IMR-90 (cell line): ENCODE measurements around the gene ZMAT2. TPM values are rescaled to one million over a fixed set of nuclear protein-coding genes. Genes with fewer than 3 reads are reported as not detected.

Source experiments
- ATAC-seq: fragments of 200-7000 bp; cut with Tn5 transposase; 2 replicates; pipeline ENCODE4 v1.9.1; 2020; ENCODE audit warnings: low read depth, mild to moderate bottlenecking, moderate library complexity
- BruUV-seq: library from RNA; stranded (reverse); fragments of 400-500 nt; replicated peaks from 2 replicates; lab custom pipeline; 2021; lab: Mats Ljungman, UMichigan
- CTCF ChIA-PET: fragments of 300-600 bp; formaldehyde crosslinking; extraction: SDS; loops from one replicate; lab custom pipeline; 2021; ENCODE audit warnings: antibody characterized with exemption; lab: Yijun Ruan, JAX
- POLR2A ChIA-PET: fragments of 300-600 bp; sonication (Branson Sonifier 250); formaldehyde crosslinking; loops from one replicate; lab custom pipeline; 2022; ENCODE audit warnings: antibody characterized with exemption; ENCODE audit not compliant: unreplicated experiment; lab: Charles Lee
- DNase-seq: peaks from one replicate; pipeline ENCODE4 v3.0.0; 2013
- H2AFZ ChIP-seq: replicated peaks from 2 replicates; pipeline ENCODE3; 2013; ENCODE audit warnings: low read length, mild to moderate bottlenecking; ENCODE audit not compliant: poor library complexity
- H2AK5ac ChIP-seq: 2 replicates; pipeline ENCODE4 v1.6.1; 2013; ENCODE audit warnings: low read depth, low read length, inconsistent platforms
- H2AK9ac ChIP-seq: replicated peaks from 2 replicates; pipeline ENCODE3; 2013; ENCODE audit warnings: mild to moderate bottlenecking, low read depth, low read length, moderate library complexity; ENCODE audit not compliant: poor library complexity
- H2BK120ac ChIP-seq: 2 replicates; pipeline ENCODE4 v1.6.1; 2013; ENCODE audit warnings: low read depth, low read length, inconsistent platforms
- H2BK15ac ChIP-seq: 3 replicates; pipeline ENCODE4 v1.6.1; 2013; ENCODE audit warnings: low read depth, low read length, inconsistent platforms
- H2BK20ac ChIP-seq: 2 replicates; pipeline ENCODE4 v1.6.1; 2013; ENCODE audit warnings: low read depth, mild to moderate bottlenecking, inconsistent platforms, low read length, moderate library complexity
- H2BK5ac ChIP-seq: 2 replicates; pipeline ENCODE4 v1.6.1; 2013; ENCODE audit warnings: mild to moderate bottlenecking, low read depth, low read length, inconsistent platforms; ENCODE audit not compliant: poor library complexity, severe bottlenecking
- H3K14ac ChIP-seq: replicated peaks from 2 replicates; pipeline ENCODE4 v1.6.1; 2013; ENCODE audit warnings: low read depth, low read length, inconsistent platforms
- H3K18ac ChIP-seq: 2 replicates; pipeline ENCODE4 v1.6.1; 2013; ENCODE audit warnings: low read depth, low read length, control low read depth
- H3K23ac ChIP-seq: 2 replicates; pipeline ENCODE4 v1.6.1; 2013; ENCODE audit warnings: low read depth, low read length, inconsistent platforms
- H3K27ac ChIP-seq: 2 replicates; pipeline ENCODE4 v1.5.1; 2013; ENCODE audit warnings: mild to moderate bottlenecking, control low read depth, low read length; ENCODE audit not compliant: insufficient read depth
- H3K27me3 ChIP-seq: 2 replicates; pipeline ENCODE4 v1.6.1; 2013; ENCODE audit warnings: low read length; ENCODE audit not compliant: control insufficient read depth, insufficient read depth
- H3K36me3 ChIP-seq: 2 replicates; pipeline ENCODE4 v1.6.1; 2013; ENCODE audit warnings: low read length, mixed read lengths; ENCODE audit not compliant: control insufficient read depth, insufficient read depth
- H3K4ac ChIP-seq: 2 replicates; pipeline ENCODE4 v1.6.1; 2013; ENCODE audit warnings: low read depth, low read length, inconsistent platforms
- H3K4me1 ChIP-seq: 2 replicates; pipeline ENCODE4 v1.6.1; 2013; ENCODE audit warnings: low read length, mixed read lengths; ENCODE audit not compliant: control insufficient read depth, insufficient read depth
- H3K4me2 ChIP-seq: 2 replicates; pipeline ENCODE4 v1.6.1; 2013; ENCODE audit warnings: low read depth, mild to moderate bottlenecking, control low read depth, low read length, moderate library complexity
- H3K4me3 ChIP-seq: 2 replicates; pipeline ENCODE4 v1.5.1; 2013; ENCODE audit warnings: low read depth, mild to moderate bottlenecking, control low read depth, low read length, moderate library complexity; ENCODE audit not compliant: insufficient read depth
- H3K56ac ChIP-seq: 2 replicates; pipeline ENCODE4 v1.6.1; 2013; ENCODE audit warnings: low read length, inconsistent platforms; ENCODE audit not compliant: insufficient read depth; ENCODE audit errors: extremely low read depth
- H3K79me1 ChIP-seq, 2 experiments: 2 replicates each; pipeline ENCODE4 v1.6.1; 2013; ENCODE audit warnings: low read length in 2 of 2, inconsistent platforms in 1 of 2, low read depth in 1 of 2
- H3K9ac ChIP-seq: 2 replicates; pipeline ENCODE4 v1.6.1; 2013; ENCODE audit warnings: low read depth, low read length, control low read depth
- H3K9me1 ChIP-seq: 2 replicates; pipeline ENCODE4 v1.6.1; 2013; ENCODE audit warnings: low read length, inconsistent platforms; ENCODE audit not compliant: insufficient read depth
- H3K9me3 ChIP-seq: 2 replicates; pipeline ENCODE4 v1.6.1; 2013; ENCODE audit warnings: low read length; ENCODE audit not compliant: control insufficient read depth, insufficient read depth
- H4K20me1 ChIP-seq: 2 replicates; pipeline ENCODE4 v1.6.1; 2013; ENCODE audit warnings: low read length, inconsistent platforms; ENCODE audit not compliant: insufficient read depth
- H4K5ac ChIP-seq: 2 replicates; pipeline ENCODE4 v1.6.1; 2013; ENCODE audit warnings: mild to moderate bottlenecking, low read depth, low read length, control low read depth
- H4K8ac ChIP-seq, 2 experiments: 2 replicates each; pipeline ENCODE4 v1.6.1; 2013; ENCODE audit warnings: low read depth in 2 of 2, low read length in 2 of 2, control low read depth in 1 of 2, inconsistent platforms in 1 of 2
- H4K91ac ChIP-seq: 2 replicates; pipeline ENCODE4 v1.6.1; 2013; ENCODE audit warnings: low read depth, low read length, inconsistent platforms; ENCODE audit not compliant: insufficient read depth
- BHLHE40 ChIP-seq: fragments of 150-350 bp; IDR thresholded peaks from 2 replicates; pipeline ENCODE4 v1.6.1; 2016; ENCODE audit warnings: mild to moderate bottlenecking, low read depth, low read length
- CHD1 ChIP-seq: IDR thresholded peaks from 2 replicates; pipeline ENCODE4 v1.6.1; 2012; ENCODE audit warnings: low read depth, low read length, improper control_type of control experiment
- FOS ChIP-seq: fragments of 150-350 bp; IDR thresholded peaks from 2 replicates; pipeline ENCODE4 v1.6.1; 2016; ENCODE audit warnings: low read depth, low read length
- MAFK ChIP-seq: IDR thresholded peaks from 2 replicates; pipeline ENCODE4 v1.6.1; 2012; ENCODE audit warnings: low read depth, low read length, improper control_type of control experiment
- MAZ ChIP-seq: IDR thresholded peaks from 2 replicates; pipeline ENCODE4 v1.6.1; 2012; ENCODE audit warnings: low read depth, mild to moderate bottlenecking, low read length, improper control_type of control experiment, moderate library complexity, borderline replicate concordance
- MXI1 ChIP-seq: IDR thresholded peaks from 2 replicates; pipeline ENCODE4 v1.6.1; 2012; ENCODE audit warnings: low read depth, mild to moderate bottlenecking, low read length, moderate library complexity, borderline replicate concordance
- NFE2L2 ChIP-seq: fragments of 150-350 bp; IDR thresholded peaks from 2 replicates; pipeline ENCODE4 v1.6.1; 2016; ENCODE audit warnings: low read depth, mild to moderate bottlenecking, low read length
- POLR2A ChIP-seq: IDR thresholded peaks from 2 replicates; pipeline ENCODE4 v1.6.1; 2012; ENCODE audit warnings: mild to moderate bottlenecking, low read depth, low read length
- RAD21 ChIP-seq: IDR thresholded peaks from 2 replicates; pipeline ENCODE4 v1.6.1; 2012; ENCODE audit warnings: low read length, improper control_type of control experiment
- SMC3 ChIP-seq: fragments of 150-350 bp; IDR thresholded peaks from 2 replicates; pipeline ENCODE4 v1.6.1; 2016; ENCODE audit warnings: low read depth, mild to moderate bottlenecking, antibody characterized with exemption, low read length, moderate library complexity
- WGBS, 2 experiments: methylation state at CpG; one replicate each; pipeline versions ENCODE4 v1.1.5 to v1.1.7; 2013; ENCODE audit warnings: missing lambda C conversion rate in 2 of 2; ENCODE audit not compliant: insufficient read length in 1 of 2; ENCODE audit errors: extremely low coverage in 2 of 2; 5-methylcytosine and 5-hydroxymethylcytosine counted together
- dilution Hi-C: fragments of 300-500 bp; cut with HindIII; formaldehyde crosslinking; loops from one replicate; pipeline ENCODE4 v1.14.3; 2018; ENCODE audit warnings: low sequenced_read_pairs; ENCODE audit not compliant: unreplicated experiment
- in situ Hi-C: fragments of 300-500 bp; cut with MboI; formaldehyde crosslinking; loops from 3 replicates; pipeline ENCODE4 v1.14.3; 2019; ENCODE audit warnings: low sequenced_read_pairs, inconsistent platforms, mixed read lengths
- intact Hi-C: fragments of 100-400 bp; cut with micrococcal nuclease; formaldehyde crosslinking; loops from 2 replicates; pipeline ENCODE4 v1.10.0; 2022
- polyA plus RNA-seq, 3 experiments: library from polyadenylated mRNA; depleted of rRNA; stranded (reverse); fragments of >200 nt; gene quantifications; 2 replicates each; pipeline ENCODE4 v1.2.3, GENCODE V29; 2012; ENCODE audit warnings: low replicate concordance in 1 of 3
- total RNA-seq: library from RNA; depleted of rRNA; stranded (reverse); fragments of >200 nt; gene quantifications from 2 replicates; pipeline ENCODE4 v1.2.3, GENCODE V29; 2012
- TF ChIP-seq, protein P1 (sequence below): fragments of 150-350 bp; IDR thresholded peaks from 2 replicates; pipeline ENCODE4 v1.6.1; 2016; ENCODE audit warnings: low read depth, mild to moderate bottlenecking, low read length, moderate library complexity, borderline replicate concordance
- TF ChIP-seq, protein P2 (sequence below): conservative IDR thresholded peaks from 2 replicates; pipeline ENCODE4 v1.5.1; 2012; ENCODE audit warnings: mild to moderate bottlenecking, low read depth, low read length, improper control_type of control experiment

Gene ZMAT2
- total and polyA plus RNA-seq, 2 of the 4 experiments (the other 2 are of a cell fraction), result 16.3 to 41.2 TPM

DNA sequence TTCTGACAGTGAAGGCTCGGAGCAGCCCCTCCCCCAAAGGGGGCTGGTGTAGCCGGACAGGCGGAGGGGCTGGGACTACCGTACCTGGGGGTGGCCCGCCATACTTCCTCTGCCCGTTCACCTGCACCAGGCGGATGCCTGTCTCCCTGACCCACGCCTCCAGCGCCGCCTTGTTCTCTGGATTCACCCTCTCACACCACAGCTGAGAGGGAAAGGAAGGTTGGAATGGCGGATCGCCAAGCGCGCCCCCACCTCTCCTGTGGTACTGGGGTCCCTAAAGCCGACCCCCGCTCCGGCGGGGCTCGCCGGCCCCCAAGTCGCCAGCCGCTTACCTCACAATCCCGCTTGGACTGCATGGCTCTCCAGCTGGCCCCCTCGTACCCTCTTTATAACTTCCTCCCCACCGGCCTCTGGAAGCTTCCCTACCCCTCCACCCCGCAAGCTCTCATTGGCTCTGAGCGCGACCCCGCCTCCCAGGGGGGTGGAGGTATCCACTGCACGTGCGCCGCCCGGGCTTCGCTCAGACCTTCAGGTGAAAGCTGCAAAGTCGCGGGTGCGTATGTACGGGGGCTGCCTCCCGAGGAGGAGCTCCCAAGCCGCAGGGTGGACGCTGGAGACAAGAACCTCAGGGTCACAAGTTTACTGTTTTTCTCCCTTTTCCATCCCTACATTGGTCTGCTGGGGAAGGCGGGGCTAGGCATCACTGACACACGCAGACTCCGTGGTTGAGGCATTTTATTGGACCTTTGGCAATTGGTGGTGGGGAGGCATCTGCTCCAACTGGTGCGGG lies 26.9 kb upstream of the ZMAT2 start, which contains the start of gene DND1:
Gene DND1 (minus strand): TSS at position 390 of the 790 bp plus-strand sequence. CDS start 34 bp downstream, at position 356.
- Histone ChIP-seq H3K79me1 (peaks cover 0 to 23% of the 10 kb centered on the region in 2 experiments; a peak in 3 of 4 replicates), H3K4me1 (no peaks in the 10 kb centered on the region; the same call in 1 of the 2 replicates), H3K4me2 (no peak within 1 kb of the TSS), H4K8ac (no peak within 1 kb of the TSS), H2AK5ac (no peak within 1 kb of the TSS), H4K20me1 (peaks cover 5% of the 10 kb centered on the region; the same call in 1 of the 2 replicates), H2BK15ac (no peak within 1 kb of the TSS), H2BK120ac (no peak within 1 kb of the TSS), H3K9ac (no peak within 1 kb of the TSS), H3K4ac (no peak within 1 kb of the TSS), H4K5ac (no peak within 1 kb of the TSS; the same call in 1 of the 2 replicates), H3K18ac (no peak within 1 kb of the TSS), H3K27me3 (no peaks in the 10 kb centered on the region), H2BK20ac (no peak within 1 kb of the TSS), H2AK9ac (peak within 1 kb of the TSS; percentile 42), H3K56ac (no peak within 1 kb of the TSS), H3K9me3 (no peaks in the 10 kb centered on the region), H2AFZ (no peak within 1 kb of the TSS), H3K14ac (no peak within 1 kb of the TSS), H4K91ac (no peak within 1 kb of the TSS), H3K9me1 (peaks cover 9% of the 10 kb centered on the region; the same call in 1 of the 2 replicates), H2BK5ac (no peak within 1 kb of the TSS), H3K4me3 (no peak within 1 kb of the TSS), H3K23ac (no peak within 1 kb of the TSS), H3K27ac (no peak within 1 kb of the TSS), H3K36me3 (peaks cover 66% of the 10 kb centered on the region)
- 80% methylated on average over 9 of the region's 45 CpGs; no CpG with 5 or more reads in 1 of the 2 experiments for WGBS, 2 experiments
- POLR2A ChIA-PET, result no interaction called here
- intact Hi-C loops (no loop called here), in situ Hi-C loops (no loop called here), dilution Hi-C loops (no loop called here)
- TF ChIP-seq, protein P1, sequence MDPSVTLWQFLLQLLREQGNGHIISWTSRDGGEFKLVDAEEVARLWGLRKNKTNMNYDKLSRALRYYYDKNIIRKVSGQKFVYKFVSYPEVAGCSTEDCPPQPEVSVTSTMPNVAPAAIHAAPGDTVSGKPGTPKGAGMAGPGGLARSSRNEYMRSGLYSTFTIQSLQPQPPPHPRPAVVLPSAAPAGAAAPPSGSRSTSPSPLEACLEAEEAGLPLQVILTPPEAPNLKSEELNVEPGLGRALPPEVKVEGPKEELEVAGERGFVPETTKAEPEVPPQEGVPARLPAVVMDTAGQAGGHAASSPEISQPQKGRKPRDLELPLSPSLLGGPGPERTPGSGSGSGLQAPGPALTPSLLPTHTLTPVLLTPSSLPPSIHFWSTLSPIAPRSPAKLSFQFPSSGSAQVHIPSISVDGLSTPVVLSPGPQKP, result no peak
- TF ChIP-seq, protein P2, sequence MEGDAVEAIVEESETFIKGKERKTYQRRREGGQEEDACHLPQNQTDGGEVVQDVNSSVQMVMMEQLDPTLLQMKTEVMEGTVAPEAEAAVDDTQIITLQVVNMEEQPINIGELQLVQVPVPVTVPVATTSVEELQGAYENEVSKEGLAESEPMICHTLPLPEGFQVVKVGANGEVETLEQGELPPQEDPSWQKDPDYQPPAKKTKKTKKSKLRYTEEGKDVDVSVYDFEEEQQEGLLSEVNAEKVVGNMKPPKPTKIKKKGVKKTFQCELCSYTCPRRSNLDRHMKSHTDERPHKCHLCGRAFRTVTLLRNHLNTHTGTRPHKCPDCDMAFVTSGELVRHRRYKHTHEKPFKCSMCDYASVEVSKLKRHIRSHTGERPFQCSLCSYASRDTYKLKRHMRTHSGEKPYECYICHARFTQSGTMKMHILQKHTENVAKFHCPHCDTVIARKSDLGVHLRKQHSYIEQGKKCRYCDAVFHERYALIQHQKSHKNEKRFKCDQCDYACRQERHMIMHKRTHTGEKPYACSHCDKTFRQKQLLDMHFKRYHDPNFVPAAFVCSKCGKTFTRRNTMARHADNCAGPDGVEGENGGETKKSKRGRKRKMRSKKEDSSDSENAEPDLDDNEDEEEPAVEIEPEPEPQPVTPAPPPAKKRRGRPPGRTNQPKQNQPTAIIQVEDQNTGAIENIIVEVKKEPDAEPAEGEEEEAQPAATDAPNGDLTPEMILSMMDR, result no peak
- no peak for TF ChIP-seq NFE2L2
- TF ChIP-seq MXI1, result no peak
- TF ChIP-seq BHLHE40, result no peak
- no peak for TF ChIP-seq RAD21
- no peak for TF ChIP-seq FOS
- TF ChIP-seq MAZ, result no peak
- no peak for TF ChIP-seq SMC3
- no peak for TF ChIP-seq CHD1
- TF ChIP-seq POLR2A, result no peak
- no peak for TF ChIP-seq MAFK
- no TSS peak for BruUV-seq
- CTCF ChIA-PET, result no interaction called here
- DNase-seq (no peak), ATAC-seq (no peak)
